NCI-H1694 (cell line): Measurements from ENCODE around the gene TMEM101.
A peak's percentile ranks its signal among the peaks of the same experiment; 100 is the strongest.
"Not testable (repeated sequence)": the region's sequence is repeated elsewhere in the genome, so short reads cannot be mapped to it uniquely, and the experiment has no call there.

Source experiments
- DNase-seq: peaks from one replicate; lab custom pipeline; 2025; lab: John Stamatoyannopoulos, UW

TMEM101 gene

DNA sequence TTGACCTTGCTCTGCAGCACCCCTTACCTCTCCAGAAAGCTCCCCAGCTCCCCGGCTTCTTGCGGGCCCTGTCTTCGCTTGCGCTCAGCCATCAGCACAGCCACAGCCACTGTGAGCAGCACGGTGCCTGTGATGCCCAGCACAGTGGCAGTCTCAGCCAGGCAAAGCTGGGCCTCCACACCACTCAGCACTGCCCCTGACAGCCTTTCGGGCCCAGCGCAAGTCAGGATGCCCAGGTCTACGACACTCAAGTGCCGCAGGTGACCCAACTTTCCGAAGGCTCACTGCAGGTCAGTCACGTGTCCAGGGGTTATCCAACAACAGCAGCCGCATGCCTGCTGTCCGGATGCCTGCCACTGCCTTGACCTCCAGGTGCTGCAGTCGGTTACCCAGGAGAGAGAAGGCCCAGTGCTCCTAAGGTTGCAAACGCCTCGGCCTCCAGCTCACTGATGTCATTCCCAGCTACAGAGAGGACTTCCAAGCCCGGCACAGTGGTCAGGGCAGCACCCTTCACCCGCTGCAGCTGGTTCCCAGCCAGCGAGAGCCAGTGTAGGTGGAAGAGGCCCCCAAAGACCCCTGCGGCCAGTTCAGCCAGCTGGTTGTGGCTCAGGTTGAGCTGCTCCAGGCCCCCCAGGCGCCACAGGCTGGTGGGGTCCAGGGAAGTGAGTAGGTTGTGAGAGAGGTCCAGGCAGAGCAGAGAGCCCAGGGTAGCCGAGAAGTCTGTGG is 8.9 kb upstream of the TMEM101 start:
- DNase-seq = no peak

DNA sequence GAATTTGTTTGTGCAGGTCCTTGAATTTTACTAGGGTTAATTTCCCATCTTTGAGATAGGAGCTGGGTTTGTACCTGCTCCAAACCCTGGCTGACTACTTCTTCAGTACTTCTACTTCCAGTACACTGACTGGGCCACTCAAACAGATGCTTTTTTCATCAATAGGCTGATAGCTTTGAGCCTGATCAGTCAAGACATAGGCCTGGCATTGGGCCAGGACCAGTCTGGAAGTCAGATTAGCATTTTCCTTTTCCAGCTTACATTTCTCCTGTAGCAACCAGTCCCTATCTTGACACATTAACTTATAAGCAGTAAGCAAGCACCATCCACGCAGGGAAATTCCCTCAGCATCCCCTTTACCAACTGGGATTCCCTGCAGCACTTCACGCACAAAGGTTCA is 7.5 kb upstream of the TMEM101 start:
- no peak for DNase-seq

DNA sequence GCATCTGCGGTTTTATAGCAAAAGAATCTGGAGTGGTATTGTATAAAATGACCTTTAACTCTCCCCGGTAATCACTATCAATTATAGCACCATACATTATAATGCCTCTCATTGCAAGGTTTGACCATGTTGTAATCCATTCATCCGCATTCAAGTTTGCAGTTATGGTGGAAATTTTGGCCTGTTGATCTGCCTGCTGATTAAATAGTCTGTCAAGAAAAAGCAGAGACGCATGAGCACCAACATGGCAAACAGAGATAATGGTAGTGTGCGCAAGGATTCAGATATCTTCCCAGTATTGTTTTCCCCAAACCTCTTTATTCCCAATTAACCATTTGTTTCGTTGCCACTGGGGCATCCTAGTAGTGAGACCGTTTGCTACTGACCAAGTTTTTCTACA is 6.5 kb upstream of the TMEM101 start:
- DNase-seq = not testable (repeated sequence)

DNA sequence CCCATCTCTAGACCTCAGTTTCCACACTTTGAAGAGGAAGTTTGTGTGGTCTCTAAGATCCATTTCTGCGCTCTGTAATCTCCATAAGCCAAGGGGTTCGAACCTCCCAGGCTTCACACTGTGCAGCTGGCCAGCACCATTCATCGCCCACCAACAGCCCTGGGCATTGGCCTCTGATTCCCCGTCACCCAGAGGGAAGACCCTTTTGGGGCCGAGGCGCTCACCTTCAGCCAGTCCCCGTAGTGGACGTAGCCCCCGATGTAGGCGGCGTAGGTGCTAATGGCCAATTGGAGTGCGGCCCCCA is 678 bp downstream of the TMEM101 start:
- DNase-seq = no peak

GRCh38 chr17:44012874-44013273 is 1.9 kb downstream of the TMEM101 start:
- no peak for DNase-seq

DNA sequence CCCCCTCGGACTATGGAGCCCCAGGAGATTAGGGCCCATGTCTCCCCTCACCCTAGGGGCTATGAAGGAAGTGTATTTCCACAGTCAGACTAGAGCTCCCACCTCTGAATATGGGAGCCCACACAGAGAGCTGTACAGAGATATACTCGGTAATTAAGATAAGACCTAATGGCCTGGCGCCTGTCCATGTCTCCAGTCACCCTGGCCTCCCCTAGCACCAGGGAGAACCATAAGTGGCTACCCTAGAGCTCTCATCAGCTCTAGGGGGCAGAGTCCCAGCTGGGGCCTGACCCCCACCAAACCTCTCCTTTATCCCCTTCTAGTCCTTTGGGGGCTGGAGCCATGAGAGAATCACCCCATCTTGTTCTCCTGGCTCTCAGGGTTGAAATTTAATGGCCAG is 2.4 kb downstream of the TMEM101 start:
- no peak for DNase-seq

DNA sequence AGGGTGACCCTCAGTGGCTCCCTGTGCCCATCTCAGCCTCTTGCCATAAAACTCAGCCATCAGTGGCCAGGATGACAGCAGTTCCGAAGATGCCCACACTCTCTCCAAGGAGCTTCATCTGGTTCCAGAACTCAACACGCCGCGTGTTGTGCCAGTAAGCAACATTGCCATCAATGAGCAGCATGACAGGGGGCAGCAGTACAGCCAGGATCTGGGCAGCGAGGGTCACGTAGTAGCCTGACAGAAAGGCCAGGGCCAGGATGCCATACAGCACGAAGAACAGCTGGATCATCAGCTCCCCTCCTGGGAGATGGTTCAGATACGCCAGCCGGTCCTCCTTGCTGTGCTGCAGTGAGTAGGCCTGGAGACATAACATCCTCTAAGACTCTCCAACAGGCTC is 2.9 kb downstream of the TMEM101 start:
- no peak for DNase-seq

DNA sequence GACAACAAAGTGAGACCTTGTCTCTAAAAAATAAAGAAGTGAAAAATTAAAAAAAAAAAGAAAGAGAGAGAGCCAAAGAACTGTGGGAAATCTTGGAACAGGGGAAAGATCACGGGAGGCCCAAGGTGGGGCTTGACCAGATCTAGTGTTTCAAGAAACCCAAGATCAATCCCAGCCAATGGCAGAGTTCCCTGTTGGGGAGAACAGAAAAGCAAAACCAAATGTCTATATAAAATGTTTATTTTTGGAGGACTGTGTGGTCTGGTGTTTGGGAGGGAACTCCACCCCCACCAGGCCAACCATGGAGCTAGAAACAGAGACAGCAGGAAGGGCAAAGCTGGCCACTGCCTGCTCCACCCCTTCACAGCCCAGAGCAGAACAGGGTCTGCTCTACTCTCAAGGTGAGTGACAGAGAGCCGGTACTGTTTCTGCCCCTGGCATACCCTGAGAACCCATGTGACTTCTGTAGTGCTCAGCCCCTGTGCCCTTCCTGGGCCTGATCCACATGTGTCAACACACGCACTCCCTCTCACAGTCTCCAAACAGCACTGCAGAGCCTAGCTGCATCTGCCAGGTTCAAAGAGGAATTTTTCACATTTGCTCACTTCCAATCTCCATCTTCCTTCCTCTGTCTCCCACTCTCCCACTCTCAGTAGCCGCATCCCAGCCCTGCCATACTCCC is 3.7 kb downstream of the TMEM101 start:
- DNase-seq = no peak

DNA sequence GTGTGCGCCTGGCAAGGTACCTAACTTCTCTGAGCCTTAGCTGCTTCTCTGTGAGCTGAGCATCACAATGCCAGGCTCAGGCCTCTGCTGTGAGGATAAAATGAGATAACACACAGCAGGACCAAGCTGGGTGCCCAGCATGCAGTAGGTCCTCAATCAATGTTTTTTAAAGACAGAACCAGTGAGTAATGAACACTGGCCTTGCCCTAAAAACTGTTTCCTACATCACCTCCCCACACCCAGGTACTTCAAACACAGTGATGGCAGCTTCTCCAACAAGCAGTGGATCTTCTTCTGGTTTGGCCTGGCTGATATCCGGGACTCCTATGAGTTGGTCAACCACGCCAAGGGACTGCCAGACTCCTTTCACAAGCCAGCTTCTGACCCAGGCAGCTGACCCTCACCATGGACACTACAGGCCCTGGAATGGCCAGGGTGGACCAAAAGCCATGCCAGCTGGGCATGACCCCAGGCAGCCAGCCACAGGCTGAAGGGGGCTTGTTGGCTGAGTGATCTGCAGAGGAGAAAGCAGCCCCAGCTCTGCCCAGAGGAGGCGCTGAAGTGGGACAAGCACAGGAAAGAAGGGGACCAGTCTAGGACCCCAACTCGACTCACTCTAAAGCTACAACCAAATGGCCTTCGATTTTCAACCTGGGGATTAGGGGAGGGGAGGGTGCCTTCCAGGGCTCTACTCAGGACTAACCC is 6.4 kb downstream of the TMEM101 start:
- no peak for DNase-seq

- DNase-seq = no peak
These were observed 7.2 kb downstream of the TMEM101 start for GRCh38 chr17:44007346-44008204.

DNA sequence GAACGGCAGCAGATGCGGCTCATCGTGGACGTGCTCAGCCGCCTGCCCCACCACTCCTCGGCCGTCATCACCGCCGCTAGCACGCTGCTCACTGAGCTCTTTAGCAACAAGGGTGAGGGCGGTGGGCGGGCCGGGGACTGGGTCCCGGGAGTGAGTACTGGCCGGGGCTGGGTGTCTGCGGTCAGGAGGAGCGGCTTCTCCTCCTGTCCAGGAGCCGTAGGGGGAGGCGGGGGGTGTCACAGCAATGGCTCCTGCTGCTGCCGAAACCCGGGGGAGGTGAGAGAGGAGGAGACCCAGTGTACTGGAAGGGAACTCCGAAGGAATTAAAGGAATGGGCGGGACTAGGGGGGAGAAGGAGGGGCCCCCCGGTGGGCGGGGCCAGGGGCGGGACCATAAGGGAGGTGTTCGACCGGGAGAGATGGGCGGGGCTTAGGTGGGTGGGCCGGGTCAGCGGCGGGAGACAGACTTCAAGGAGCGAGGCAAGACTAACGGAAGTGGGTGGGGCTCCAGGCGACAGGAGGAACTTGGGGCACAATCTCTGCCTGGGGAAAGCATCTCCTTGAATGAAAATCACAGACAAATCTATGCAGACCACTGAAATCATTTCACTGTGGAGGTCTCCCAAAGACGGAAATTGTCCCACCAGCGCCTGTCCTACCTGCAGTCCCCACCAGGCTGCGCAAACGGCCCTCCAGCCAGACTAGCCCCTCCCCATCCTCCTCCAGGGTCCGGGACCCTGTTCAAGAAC is 8.0 kb downstream of the TMEM101 start:
- DNase-seq = peak; percentile 92

DNA sequence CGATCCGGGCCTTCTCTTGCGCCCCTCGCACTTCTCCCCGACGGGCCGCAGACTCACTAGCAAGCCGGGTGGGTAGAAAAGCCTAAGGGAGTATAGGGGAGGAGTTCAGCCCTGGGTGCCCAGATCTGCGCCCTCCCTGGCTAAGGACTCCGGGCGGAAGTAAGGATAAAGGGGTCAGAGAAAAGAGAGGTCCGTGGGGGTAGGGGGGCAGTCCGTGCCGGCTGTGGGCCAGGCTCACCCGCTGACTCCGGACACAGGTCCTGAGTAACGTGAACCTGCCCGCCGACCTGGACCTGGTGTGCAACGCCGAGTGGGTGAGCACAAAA is 8.5 kb downstream of the TMEM101 start:
- DNase-seq = no peak

DNA sequence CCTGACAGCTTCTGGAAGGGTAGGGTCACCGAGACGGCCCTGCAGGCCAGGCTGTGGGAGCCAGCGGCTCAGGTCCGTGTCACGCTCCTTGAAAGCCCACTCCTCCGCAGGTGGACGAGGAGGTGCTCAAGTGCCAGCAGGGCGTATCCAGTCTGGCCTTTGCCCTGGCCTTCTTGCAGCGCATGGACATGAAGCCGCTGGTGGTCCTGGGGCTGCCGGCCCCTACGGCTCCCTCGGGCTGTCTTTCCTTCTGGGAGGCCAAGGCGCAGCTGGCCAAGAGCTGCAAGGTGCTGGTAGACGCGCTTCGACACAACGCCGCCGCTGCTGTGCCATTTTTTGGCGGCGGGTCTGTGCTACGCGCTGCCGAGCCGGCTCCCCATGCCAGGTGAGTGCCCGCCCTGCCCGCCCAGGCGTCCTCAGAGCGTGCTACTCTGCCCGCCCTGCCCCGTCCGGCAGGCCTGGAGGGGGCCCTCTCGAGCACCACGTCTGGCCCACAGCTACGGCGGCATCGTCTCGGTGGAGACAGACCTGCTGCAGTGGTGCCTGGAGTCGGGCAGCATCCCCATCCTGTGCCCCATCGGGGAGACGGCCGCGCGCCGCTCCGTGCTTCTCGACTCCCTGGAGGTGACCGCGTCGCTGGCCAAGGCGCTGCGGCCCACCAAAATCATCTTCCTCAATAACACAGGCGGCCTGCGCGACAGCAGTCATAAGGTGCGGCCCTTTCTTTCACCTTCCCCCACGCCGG is 9.1 kb downstream of the TMEM101 start:
- DNase-seq = peak; percentile 8

DNA sequence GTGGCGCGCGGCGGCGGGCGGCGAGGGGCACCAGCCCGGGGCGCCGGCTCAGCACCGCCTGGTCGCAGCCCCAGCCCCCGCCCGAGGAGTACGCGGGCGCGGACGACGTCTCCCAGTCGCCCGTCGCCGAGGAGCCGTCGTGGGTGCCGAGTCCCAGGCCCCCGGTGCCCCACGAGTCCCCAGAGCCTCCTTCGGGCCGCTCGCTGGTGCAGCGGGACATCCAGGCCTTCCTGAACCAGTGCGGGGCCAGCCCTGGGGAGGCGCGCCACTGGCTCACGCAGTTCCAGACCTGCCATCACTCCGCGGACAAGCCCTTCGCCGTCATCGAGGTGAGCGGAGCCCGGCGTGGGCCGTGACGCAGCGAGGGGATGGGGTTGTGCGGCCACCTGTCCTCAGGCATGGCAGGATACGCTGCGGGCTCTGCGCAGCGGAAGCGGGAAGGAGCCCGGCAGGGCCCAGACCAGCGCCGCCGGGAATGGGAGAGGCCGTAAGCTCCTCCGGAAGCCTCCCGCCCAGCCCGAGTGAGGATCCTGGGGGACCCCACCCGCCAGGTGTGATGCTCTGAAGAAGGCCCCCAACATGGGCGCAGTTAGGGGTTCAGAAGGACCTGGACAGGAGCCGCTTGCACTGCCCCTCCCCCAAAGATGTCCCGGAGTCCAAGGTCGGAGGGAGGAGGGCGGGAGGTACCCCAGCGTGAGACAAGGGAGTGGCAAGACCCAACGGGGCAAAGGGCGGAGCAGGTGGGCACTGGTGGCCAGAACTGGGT is 9.8 kb downstream of the TMEM101 start:
- no peak for DNase-seq

- no peak for DNase-seq
These were observed 10.5 kb downstream of the TMEM101 start, which contains the start of gene NAGS for GRCh38 chr17:44004077-44004760. Gene NAGS, plus strand, starts transcription at chr17:44004622. Its CDS starts 42 bp downstream, at chr17:44004664.

DNA sequence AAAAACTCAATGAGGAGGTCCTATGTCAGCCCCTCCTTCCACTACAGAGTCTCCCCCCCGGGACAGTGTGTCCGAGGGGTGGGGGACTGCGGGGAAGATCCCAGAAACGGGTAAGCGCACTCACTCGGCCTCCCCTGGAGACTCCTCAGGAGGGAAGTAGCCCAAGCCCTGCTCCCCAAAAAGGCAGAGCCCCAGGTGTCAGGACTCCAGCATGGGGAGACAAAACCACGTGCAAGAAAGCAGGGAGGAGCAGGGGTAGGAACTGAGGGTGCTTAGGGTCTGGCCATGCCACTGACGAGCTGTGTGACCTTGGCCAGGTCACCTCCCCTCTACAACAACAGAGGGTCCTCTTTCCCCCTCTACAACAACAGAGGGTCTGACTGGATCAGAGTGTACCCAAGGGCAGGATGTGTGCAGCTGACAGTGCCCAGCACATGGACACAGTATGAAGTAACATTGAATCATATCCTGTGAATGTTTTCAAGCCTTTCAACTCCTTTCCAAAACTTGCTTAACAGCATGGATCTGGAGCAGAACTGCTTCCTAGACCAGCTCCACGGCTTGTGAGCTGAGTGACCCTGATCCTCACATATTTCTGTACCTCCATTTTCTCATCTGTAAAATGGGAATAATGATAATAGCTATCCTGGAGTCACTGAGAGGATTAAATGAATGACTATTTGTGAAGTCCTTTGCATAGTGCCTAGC is 12.5 kb downstream of the TMEM101 start:
- no peak for DNase-seq

DNA sequence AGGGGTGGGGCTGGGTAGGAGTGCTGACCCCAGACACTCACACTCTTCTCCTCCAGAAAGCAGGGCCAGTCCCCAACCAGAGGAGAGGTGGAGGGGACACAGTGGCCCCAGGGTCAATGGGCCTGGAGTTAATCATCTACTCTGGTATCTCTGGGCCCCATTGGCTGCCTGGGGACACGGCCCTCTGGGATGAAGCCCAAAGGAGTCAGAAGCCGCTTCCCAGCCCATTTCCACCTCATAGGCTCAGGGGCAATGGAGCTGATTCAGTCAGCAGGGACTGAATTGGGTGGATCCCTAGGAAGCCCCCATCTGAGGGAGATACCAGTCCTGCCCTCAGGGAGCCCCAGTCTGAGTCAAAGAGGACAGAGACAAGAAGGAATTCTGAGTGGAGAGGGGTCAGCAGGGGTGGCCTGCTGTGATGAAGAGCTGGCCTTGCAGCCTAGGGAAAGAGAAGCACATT is 13.3 kb downstream of the TMEM101 start:
- DNase-seq = no peak

DNA sequence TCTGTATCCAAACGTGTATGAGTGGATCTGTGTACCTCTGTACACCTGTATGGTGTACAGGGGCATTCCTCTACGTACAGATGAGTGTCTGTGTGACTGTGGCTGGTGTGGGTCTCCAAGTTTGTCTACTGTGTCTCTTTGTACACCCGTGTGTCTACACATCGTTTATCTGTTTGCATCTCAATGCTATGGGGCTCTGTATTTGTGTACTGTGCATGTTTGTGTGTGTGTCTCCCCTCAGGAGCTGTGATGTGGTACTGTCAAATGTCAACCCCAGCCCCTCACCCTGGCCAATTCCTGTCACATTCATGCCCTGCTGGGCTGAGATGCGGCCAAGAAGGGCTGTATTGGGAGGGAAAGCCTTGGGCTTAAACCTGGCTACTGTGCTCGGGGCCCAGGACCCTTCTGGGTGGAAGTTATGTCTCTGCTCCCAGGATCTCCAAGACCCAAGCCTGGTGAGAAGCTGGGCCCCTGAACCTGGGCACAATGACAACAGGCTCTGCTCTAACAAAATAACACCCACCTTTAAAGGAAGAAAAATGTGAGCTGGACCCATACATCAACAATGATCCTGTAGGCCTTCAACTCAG is 13.8 kb downstream of the TMEM101 start:
- DNase-seq = no peak
